HG02852 (cell line): ENCODE results near the gene CLSTN1.
"Not testable (repeated sequence)": the region's sequence is repeated elsewhere in the genome, so short reads cannot be mapped to it uniquely, and the experiment has no call there.

Experiments used
- ATAC-seq: cut with Tn5 transposase; IDR thresholded peaks from one replicate; pipeline ENCODE4 v1.9.1; 2021; ENCODE audit warnings: mild to moderate bottlenecking, moderate library complexity; ENCODE audit not compliant: unreplicated experiment

CLSTN1 gene

DNA sequence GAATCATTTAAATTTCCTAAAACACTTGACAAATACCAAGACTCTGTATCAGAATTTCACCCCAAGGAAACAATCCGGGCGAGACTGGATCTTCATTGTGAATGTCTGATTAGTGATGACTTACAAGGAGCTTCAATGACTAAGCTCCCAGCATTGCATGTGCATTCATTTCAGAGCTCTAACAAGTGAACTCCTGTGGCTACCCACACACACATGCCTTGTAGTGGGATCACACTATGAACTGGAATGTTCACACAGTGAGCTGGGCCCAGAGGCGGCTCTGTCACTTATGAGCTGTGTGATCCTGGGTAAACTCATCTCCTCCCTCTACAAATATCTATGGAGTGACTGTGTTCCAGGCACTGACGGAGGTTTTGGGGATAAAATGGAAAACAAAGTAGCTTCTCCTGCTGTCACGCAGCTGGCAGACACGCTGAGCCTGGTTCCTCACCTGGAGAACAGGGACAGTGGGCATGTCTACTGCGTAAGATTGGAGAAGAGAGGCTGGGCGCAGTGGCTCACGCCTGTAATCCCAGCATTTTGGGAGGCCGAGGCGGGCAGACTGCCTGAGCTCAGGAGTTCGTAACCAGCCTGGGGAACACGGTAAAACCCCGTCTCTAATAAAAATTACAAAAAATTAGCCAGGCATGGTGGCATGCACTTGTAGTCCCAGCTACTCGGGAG lies 56.9 kb downstream of the CLSTN1 start:
- ATAC-seq: no peak

DNA sequence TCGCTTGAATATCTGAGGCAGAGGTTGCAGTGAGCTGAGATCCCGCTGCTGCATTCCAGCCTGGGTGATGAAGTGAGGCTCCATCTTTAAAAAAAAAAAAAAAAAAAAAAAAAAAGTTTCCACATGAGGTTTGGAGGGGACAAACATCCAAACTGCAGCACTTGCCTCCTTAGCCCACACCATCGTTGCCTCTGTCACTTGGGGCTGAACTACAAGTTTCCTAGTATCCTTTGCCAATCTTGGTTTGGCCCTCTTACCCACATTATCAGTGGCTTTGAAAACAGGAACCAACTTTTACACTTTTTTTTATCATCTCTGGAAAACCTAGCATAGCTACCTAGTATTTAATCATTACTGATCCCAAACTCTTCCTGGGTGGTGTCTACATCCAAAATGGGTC lies 59.2 kb downstream of the CLSTN1 start:
- no peak for ATAC-seq

DNA sequence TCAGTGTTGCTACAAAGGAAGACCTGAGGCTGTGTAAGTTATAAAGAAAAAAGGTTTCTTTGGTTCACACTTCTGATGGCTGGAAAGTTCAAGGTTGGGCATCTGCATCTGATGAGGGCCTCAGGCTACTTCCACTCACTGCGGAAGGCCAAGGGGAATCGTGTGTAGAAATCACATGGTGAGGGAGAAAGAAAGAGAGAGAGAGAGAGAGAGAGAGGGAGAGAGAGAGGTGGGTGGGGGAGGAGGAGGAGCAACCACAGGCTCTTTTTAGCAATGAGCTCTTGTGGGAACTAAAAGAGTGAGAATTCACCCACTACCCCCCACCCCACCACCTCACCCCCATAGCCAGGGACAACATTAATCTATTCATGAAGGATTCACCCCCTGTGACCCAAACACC lies 59.9 kb downstream of the CLSTN1 start:
- no peak for ATAC-seq

DNA sequence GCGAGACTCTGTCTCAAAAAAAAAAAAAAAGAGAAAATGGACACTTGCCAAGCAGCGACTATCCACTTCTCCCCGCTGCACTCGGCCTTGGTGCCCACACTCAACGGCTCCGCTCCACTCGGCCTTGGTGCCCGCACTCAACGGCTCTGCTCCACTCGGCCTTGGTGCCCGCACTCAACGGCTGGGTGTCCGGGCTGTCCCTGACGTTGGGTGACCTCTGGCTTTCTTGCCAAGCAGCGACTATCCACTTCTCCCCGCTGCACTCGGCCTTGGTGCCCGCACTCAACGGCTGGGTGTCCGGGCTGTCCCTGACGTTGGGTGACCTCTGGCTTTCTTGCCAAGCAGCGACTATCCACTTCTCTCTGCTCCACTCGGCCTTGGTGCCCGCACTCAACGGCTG lies 61.3 kb downstream of the CLSTN1 start:
- not testable (repeated sequence) for ATAC-seq

DNA sequence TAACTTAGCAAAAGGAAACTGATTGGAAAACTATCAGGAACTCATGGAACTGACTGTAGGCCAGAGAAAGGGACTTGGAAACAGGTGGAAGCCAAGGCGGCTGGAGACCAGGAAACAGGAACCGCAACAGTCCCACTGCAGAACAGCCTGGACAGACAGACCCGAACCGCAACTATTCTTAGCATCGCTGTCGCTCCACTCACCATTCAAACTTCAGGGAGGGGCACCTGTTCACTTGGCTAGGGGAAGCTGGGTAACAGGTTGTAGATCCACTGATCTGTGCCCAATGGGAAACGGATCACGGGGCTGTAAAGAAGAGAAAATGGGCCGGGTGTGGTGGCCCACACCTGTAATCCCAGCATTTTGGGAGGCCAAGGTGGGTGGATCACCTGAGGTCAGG lies 61.9 kb downstream of the CLSTN1 start:
- no peak for ATAC-seq

DNA sequence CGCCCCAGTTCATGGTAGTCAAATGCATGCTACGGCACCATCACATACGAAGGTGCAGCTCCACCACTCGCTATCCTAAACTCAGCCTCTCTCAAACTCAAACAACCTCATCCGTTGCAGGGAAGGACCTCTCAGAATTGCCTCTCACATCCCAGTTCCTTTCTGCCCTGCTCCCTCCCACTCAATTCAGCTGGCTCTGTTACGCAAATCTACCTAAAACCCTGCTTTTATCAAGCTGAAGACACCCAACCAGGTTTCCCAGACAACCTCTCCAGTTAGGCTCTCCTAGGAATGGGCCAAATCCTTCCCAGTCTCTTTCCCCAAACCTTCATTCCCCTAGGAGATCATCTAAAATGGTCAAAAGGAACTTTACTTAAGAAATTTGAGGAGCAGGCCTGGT lies 62.9 kb downstream of the CLSTN1 start:
- ATAC-seq: no peak

DNA sequence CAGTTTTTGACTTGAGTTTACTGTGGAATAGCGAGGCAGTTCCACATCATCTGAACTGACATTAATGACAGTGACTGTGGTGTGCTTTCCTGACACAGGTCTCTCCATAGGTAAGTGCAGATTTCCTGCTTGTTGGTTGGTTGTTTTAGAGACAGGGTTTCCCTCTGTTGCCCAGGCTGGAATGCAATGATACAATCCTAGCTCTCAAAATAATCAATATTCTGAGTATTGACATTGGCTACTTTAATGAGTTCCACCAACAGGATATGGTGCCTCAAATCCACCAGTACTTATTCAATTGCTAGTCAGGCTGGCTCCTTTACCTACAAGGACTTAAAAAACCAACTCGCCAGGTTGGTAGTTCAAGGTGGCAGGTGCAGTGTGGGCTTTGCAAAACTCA lies 63.8 kb downstream of the CLSTN1 start:
- ATAC-seq: no peak

DNA sequence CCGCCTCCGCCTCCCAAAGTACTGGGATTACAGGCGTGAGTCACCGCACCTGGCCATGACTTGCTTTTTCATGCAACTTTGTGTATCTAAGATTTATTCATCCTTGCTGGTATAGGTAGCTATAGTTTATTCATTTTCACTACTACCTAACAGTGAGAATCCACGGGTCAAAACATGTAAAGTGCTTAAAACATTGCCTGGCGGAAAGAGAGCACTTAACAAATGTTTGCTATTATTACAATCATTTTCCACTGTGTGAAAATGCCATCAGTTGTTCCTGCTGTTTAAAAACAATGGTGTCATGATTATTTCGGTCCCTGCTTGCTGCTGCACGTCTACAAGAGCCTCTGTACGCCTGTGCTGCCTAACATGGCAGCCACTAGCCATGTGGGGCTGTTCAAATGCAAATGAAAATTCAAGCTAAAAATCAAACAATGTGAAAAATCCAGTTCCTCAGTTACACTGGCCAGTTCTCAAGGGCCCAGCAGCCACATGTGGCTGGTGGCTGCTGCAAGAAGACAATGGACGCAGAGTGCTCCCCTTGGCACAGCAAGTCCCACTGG lies 65.1 kb downstream of the CLSTN1 start:
- no peak for ATAC-seq

DNA sequence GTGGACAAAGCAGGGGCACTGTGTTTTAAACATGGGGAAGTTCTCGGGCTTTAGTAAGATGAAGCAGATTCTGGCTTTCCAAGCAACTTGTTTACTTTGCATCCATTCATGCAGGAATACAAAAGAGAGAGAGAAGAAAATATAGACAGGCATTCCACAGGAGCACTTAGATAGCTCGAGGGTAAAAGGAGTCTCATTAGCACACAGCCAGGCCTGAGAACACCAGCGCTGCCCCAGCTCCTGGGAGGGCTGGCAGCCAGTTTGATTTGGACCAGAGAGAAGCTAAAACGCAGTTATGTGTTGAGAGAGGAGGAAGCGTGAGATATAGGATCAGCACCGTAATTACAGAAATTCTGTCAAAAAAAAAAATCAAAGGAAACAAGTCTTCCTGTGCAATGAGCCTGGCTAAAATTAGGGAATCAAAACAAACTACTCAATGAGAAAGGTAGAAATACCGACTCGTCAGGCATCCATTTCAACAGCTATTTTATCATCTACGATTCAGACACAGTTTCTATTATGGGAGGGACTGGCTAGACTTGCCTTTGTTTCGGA lies 68.2 kb downstream of the CLSTN1 start:
- no peak for ATAC-seq

DNA sequence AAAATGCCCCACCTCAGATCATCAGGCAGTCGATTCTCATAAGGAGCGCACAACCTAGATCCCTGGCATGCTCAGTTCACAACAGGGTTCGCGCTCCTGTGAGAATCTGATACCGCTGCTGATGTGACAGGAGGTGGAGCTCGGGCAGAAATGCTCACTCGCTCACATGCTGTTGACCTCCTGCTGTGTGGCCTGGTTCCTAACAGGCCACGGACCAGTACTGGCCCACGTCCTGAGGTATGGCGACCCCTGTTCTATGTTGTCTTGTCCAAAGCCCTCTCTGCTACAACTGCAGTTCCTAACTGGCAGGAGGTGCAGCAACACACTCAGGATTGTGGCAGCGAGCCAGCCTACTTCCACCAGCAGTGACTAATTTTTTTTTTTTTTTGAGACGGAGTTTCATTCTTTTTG lies 70.6 kb downstream of the CLSTN1 start:
- no peak for ATAC-seq

DNA sequence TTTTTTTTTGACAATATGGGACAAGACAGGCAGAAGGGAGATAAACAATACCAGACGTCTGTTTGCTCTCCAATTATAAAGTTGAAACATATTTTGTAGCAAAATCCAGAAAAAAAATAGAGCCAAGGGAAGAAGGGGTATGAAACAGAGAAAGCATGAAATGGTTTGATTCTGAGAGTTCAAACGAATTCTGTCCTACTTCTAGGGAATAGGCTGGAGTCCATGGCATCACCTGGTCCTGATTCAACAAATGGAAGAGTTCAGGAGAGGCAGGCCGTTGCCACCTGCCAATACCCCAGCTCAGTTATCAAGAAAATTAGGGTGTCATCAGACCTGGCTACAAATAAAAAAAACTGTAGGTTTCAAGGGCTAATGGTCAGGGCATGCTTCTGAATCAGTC lies 71.8 kb downstream of the CLSTN1 start:
- no peak for ATAC-seq

DNA sequence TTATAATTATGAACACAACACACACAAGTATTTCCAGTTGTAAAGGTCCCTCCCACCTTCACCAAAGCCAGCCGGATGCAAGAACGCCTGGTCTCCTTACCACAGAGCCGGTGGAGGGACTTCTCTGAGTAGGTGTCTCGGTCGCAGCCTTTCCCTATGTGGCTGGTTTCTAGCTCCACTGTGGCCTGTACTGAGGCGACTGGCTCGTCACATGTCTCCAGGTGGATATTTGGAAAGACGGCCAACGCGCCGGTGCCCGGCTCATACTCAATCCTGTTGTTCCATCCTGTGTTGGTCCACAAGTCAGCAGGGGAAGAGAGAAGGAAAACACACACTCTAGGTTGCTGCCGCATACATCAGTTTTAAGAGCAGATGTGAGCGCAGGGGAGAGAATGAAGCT lies 74.4 kb downstream of the CLSTN1 start:
- ATAC-seq: no peak

DNA sequence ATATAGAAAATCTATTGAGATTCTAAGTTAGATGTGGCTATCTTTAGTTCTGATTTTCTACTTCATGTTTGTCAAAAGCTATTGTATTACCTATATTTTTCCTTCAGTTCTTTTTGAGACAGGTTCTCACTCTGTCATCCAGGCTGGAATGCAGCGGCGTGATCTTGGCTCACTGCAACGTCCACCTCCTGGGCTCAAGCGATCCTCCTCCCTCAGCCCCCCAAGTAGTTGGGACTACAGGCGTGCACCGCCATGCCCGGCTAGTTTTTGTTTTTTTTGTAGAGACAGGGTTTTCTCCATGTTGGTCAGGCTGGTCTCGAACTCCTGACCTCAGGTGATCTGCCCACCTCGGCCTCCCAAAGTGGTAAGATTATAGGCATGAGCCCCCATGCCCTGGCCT lies 75.4 kb downstream of the CLSTN1 start:
- ATAC-seq: not testable (repeated sequence)

DNA sequence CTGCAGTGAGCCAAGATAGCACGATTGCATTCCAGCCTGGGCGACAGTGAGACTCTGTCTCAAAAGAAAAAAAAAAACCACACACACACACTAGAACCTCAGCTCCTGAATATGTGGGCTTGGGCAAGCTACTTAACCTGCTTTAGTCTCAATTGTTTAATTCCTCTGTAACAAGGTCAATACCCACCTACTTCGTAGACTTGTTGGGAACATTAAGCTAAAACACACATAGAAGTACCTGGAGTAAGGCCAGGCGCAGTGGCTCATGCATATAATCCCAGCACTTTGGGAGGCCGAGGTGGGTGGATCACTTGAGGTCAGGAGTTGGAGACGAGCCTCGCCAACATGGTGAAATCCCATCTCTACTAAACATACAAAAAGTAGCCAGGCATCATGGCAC lies 77.1 kb downstream of the CLSTN1 start:
- ATAC-seq: no peak

DNA sequence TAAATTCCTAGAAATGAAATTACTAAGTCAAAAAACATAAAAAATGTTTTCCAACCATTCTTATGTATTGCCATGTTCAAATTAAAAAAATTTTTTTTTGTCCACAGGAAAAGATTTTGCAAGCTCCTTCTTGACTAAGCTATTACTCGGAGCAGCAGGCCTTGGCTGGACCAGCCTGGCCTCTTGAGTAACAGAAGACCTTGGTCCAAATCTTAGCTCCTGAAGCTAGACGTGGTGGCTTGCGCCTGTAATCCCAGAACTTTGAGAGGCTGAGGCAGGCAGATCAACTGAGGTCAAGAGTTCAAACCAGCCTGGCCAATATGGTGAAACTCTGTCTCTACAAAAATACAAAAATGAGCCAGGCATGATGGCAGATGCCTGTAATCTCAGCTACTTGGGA lies 77.6 kb downstream of the CLSTN1 start:
- ATAC-seq: no peak

DNA sequence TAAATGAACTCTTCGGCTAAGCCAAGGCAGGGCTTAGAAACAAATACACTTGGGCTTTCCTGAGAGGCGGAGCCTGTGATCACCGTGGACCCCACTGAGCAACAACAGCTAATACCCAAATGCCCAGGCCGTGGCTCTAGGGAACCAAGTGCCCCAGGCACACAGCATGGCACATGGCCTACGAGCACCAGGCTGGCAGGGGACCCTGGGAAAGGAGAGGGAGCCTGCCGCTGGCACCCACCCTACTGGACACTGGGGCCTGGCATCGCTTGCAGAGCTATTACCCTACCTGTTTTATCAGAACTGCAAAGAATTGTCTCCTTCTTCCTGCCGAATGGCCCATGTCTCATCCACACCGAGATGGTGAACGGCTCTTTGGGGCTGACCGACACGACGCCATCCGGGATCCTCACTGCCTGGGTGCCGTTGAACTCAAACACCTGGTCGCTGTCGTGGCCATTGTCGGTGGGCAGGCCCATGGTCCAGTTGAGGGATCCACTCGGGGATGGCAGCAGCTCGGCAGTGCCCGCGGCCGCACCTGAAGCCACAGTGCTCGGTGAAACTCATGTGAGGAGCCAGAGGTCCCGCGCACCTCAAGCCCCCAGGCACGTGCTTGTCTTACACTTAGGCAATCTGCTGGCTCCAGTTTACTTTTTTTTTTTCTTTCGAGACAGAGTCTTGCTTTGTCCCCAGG lies 79.5 kb downstream of the CLSTN1 start:
- ATAC-seq: no peak

DNA sequence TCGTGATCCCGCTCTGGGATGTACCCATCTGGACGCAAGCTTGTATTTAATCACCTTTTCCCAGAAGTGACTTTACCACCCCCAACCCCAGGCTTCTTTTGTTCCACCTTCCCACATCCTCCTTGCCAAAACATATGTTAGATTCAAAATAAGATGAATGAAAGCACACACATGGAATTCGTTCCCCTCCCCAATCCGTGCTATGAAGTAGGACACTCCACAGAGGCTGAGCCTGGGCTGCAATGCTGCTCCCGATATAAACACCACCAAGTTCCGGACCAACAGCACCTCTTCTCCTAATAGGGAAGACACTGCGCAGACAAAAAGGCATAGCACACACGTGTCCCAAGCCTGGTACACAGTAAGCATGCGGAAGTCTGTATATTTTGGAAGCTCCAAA lies 86.1 kb downstream of the CLSTN1 start:
- no peak for ATAC-seq

DNA sequence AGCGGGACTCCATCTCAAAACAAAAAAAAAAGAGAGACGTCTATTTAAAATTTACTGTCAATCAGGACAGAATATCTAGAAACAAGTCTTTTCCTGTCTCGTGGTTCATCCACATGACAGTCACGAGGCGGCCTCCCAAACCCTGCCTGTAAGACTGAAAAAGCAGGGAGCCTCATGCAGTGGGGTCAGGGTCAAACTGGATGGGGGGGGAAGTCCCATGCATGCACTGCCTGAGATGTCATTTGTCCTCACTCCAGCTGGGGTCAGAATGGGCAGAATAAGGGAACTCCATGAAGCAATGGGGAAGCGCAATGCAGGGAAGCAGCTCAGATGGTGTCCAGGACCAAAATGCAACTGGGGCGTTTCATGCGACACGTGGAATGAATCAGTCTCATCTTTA lies 86.7 kb downstream of the CLSTN1 start:
- no peak for ATAC-seq

DNA sequence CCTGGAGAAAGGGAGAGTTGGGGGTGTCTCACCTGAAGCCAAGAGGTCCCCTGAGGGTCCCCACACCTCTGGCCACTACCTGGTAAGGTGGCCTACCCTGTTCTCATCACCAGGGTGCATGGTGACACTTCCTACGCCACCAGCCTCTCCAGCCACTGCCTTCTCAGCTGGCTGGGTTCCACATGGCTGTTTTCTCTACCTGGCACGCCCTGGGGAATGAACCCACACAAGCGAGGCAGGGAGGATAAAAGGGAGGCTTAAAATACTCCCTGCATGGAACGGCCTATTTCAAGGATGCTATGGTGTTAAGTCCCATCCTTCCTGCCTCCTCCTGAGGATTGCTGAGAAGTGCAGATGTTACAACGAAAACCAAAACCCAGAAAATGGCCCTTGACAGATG lies 87.5 kb downstream of the CLSTN1 start:
- no peak for ATAC-seq

DNA sequence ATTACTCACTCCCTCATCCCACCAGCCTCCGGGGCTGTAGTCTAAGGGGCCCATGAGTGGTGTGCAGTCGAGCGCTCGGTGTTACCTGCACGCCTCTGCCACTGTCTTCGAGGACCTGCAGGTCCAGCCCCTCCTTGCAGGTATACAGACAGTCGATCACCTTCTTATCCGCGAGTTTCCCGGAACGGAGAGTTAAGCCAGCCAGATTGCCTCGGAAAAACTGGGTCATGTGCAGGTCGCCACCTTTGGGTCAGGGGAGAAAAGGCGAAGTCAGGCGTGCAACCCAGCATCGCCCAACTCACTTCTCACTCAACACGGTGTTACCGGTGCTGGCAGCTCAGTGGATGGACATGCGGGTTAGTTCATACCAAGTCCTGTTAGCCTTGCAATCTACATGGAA lies 88.0 kb downstream of the CLSTN1 start:
- no peak for ATAC-seq

DNA sequence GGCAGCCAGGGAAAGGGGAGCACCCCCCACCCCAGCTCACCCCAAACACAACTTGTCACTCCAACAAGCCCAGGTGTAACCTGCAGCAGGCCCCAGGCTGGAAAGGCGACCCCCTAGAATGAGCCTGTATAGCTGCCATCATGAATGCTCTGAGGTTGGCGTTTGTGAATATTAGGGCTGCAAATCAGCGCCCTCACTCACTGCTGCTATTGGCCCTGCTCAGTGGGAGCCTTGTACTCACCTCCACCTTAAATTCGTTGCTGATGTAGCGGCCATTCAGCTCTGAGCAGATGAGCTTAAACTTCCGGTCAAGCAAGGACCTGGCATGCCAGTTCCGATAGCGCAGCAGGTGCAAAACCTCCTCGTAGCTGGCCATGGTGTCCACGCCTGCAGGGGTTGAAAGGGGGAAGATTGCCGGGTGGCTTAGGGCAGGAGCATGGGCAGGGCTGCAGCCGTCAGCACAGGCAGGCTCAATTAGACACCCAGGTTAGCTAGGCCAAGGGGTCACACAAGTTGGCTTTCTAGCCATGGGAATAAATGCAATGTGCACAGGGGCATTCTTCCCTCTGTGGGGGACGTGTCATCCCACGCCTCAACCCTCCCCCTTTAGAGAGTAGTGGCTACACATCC lies 90.5 kb downstream of the CLSTN1 start:
- ATAC-seq: no peak
